ENCODE results near the gene TEAD2.
"Not testable (repeated sequence)": the region's sequence is repeated elsewhere in the genome, so short reads cannot be mapped to it uniquely, and the experiment has no call there.

Gene TEAD2

DNA sequence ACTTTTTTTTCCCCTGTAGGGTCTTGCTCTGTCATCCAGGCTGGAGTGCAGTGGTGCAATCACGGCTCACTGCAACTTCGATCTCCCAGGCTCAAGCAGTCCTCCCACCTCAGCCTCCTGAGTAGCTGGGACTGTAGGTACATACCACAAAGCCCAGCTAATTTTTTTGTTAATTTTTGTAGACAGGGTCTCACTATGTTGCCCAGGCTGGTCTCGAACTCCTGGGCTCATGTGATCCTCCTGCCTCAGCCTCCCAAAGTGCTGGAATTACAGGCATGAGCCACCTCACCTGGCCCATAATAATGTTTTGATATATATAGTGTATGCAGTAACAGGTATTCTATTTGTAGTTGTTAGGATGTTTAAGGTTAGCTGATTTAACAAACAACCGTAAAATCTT, 31.0 kb downstream of the TEAD2 start:
- H3K23ac ChIP-seq (ENCODE audit: low read depth, low read length, poor library complexity); H3K9ac ChIP-seq (ENCODE audit: low read depth, low read length, poor library complexity); H3K4me3 ChIP-seq (ENCODE audit: low read length in 2 of 2); H2AFZ ChIP-seq (ENCODE audit: low read length); H4K91ac ChIP-seq (ENCODE audit: low read depth, low read length, poor library complexity); H2BK15ac ChIP-seq (ENCODE audit: low read length); H3K18ac ChIP-seq (ENCODE audit: low read length); H2BK120ac ChIP-seq (ENCODE audit: low read depth, low read length); H3K9me3 ChIP-seq (replicated peaks in 1 of 2; ENCODE audit: control insufficient read depth in 2 of 2, insufficient read depth in 1 of 2, low read depth in 1 of 2, low read length in 2 of 2); H2BK12ac ChIP-seq (ENCODE audit: low read length); H3K79me1 ChIP-seq (ENCODE audit: low read depth, low read length); H3K14ac ChIP-seq (ENCODE audit: low read length); H3K4me2 ChIP-seq (ENCODE audit: insufficient read depth, low read length, poor library complexity, severe bottlenecking); H3K4ac ChIP-seq (ENCODE audit: low read length); DNase-seq (ENCODE audit: low spot score); H3K4me1 ChIP-seq (ENCODE audit: control insufficient read depth in 2 of 2, insufficient read depth in 1 of 2, low read depth in 1 of 2, low read length in 2 of 2); H3K27ac ChIP-seq (replicated peaks; ENCODE audit: low read length); H4K8ac ChIP-seq (ENCODE audit: low read depth, low read length); H2AK5ac ChIP-seq (ENCODE audit: low read depth, low read length); H3K27me3 ChIP-seq (ENCODE audit: control insufficient read depth in 3 of 3, insufficient read depth in 3 of 3, low read depth in 1 of 3, low read length in 3 of 3); H2BK5ac ChIP-seq (ENCODE audit: low read length): not testable (repeated sequence)
- no CpG with 5 or more reads among the region's 4 CpGs for WGBS, 2 donors (ENCODE audit: extremely low coverage in 2 of 2, insufficient read length in 2 of 2, insufficient replicate concordance in 1 of 2)
- peaks cover 21 to 84% of the 10 kb centered on the region in 2 donors for H3K36me3 ChIP-seq (replicated peaks in 1 of 2; ENCODE audit: control insufficient read depth in 2 of 2, insufficient read depth in 2 of 2, low read length in 2 of 2)

DNA sequence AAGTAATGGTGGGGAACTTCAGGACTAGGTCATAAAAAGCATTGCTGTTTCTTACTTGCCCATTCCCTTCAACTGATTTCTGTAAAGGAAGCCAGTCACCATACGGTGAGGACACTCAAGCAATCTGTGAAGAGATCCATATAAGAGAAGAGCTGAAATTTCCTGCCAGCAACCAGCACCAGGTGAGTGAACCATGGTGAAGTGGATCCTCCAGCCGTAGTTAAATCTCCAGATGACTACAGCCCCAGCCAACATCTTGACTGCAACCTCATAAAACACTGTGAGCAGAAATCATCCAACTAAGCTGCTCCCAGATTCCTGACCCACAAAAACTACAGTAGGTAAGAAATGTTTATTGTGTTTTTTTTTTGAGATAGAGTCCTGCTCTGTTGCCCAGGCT, 33.5 kb downstream of the TEAD2 start:
- Histone ChIP-seq H3K18ac (ENCODE audit: low read length) (no peak overlapping the region), H2AFZ (ENCODE audit: low read length) (no peak overlapping the region)

DNA sequence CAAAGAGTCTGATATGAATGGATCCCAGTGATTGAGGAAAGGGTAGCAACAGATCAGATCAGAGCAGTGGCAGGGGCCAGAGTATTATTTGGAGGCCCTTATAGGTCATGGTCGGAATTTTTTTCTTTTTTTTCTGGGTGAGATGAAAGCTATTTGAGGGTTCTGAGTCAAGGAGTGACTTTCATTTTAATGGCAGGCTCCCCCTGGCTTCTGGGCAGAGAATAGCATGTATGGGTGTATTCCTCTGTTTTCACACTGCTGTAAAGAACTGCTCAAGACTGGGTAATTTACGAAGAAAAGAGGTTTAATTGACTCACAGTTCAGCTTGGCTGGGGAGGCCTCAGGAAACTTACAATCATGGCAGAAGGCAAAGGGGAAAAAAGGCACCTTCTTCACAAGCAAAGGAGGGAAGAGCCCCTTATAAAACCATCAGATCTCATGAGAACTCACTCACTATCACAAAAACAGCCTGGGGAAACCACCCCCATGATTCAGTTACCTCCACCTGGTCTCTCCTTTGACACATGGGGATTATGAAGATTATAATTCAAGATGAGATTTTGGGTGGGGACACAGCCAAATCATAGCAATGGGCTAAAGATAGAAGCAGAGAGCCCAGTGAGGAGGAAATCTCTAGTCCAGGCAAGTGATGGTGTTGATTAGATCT, 34.2 kb downstream of the TEAD2 start:
- Histone ChIP-seq H3K36me3 (replicated peaks in 1 of 2; ENCODE audit: control insufficient read depth in 2 of 2, insufficient read depth in 2 of 2, low read length in 2 of 2) (peaks cover 19 to 85% of the 10 kb centered on the region in 2 donors), H3K18ac (ENCODE audit: low read length) (no peak overlapping the region), H3K27me3 (ENCODE audit: control insufficient read depth in 3 of 3, insufficient read depth in 3 of 3, low read depth in 1 of 3, low read length in 3 of 3) (peaks cover 0 to 2% (median 0%) of the 10 kb centered on the region in 3 experiments), H4K91ac (ENCODE audit: low read depth, low read length, poor library complexity) (no peak overlapping the region), H2BK12ac (ENCODE audit: low read length) (no peak overlapping the region), H3K4me2 (ENCODE audit: insufficient read depth, low read length, poor library complexity, severe bottlenecking) (no peak overlapping the region), H4K8ac (ENCODE audit: low read depth, low read length) (no peak overlapping the region), H3K9me3 (replicated peaks in 1 of 2; ENCODE audit: control insufficient read depth in 2 of 2, insufficient read depth in 1 of 2, low read depth in 1 of 2, low read length in 2 of 2) (peaks cover 8 to 13% of the 10 kb centered on the region in 2 donors), H3K4me1 (ENCODE audit: control insufficient read depth in 2 of 2, insufficient read depth in 1 of 2, low read depth in 1 of 2, low read length in 2 of 2) (no peaks in the 10 kb centered on the region), H3K4ac (ENCODE audit: low read length) (no peak overlapping the region), H3K79me1 (ENCODE audit: low read depth, low read length) (no peaks in the 10 kb centered on the region), H2BK120ac (ENCODE audit: low read depth, low read length) (no peak overlapping the region), H3K4me3 (ENCODE audit: low read length in 2 of 2) (no peak overlapping the region), H2AFZ (ENCODE audit: low read length) (no peak overlapping the region), H3K14ac (ENCODE audit: low read length) (no peak overlapping the region), H3K23ac (ENCODE audit: low read depth, low read length, poor library complexity) (no peak overlapping the region), H2BK15ac (ENCODE audit: low read length) (no peak overlapping the region), H2BK5ac (ENCODE audit: low read length) (no peak overlapping the region), H3K27ac (replicated peaks; ENCODE audit: low read length) (no peak overlapping the region), H2AK5ac (ENCODE audit: low read depth, low read length) (no peak overlapping the region), H3K9ac (ENCODE audit: low read depth, low read length, poor library complexity) (no peak overlapping the region)
- no peak for DNase-seq (ENCODE audit: low spot score)
- WGBS, 2 donors (ENCODE audit: extremely low coverage in 2 of 2, insufficient read length in 2 of 2, insufficient replicate concordance in 1 of 2): no CpG with 5 or more reads among the region's 2 CpGs

More for the DNA sequence above, 33.5 kb downstream of the TEAD2 start:
- Histone ChIP-seq H3K14ac (ENCODE audit: low read length) (no peak overlapping the region), H2BK5ac (ENCODE audit: low read length) (no peak overlapping the region), H4K91ac (ENCODE audit: low read depth, low read length, poor library complexity) (no peak overlapping the region), H3K4me1 (ENCODE audit: control insufficient read depth in 2 of 2, insufficient read depth in 1 of 2, low read depth in 1 of 2, low read length in 2 of 2) (no peaks in the 10 kb centered on the region), H3K9me3 (replicated peaks in 1 of 2; ENCODE audit: control insufficient read depth in 2 of 2, insufficient read depth in 1 of 2, low read depth in 1 of 2, low read length in 2 of 2) (peaks cover 6 to 8% of the 10 kb centered on the region in 2 donors), H3K23ac (ENCODE audit: low read depth, low read length, poor library complexity) (no peak overlapping the region), H3K4me3 (ENCODE audit: low read length in 2 of 2) (no peak overlapping the region), H3K4me2 (ENCODE audit: insufficient read depth, low read length, poor library complexity, severe bottlenecking) (no peak overlapping the region), H3K4ac (ENCODE audit: low read length) (no peak overlapping the region), H2BK12ac (ENCODE audit: low read length) (no peak overlapping the region), H3K36me3 (replicated peaks in 1 of 2; ENCODE audit: control insufficient read depth in 2 of 2, insufficient read depth in 2 of 2, low read length in 2 of 2) (peaks cover 19 to 84% of the 10 kb centered on the region in 2 donors), H2BK15ac (ENCODE audit: low read length) (no peak overlapping the region), H3K79me1 (ENCODE audit: low read depth, low read length) (no peaks in the 10 kb centered on the region), H3K27ac (replicated peaks; ENCODE audit: low read length) (no peak overlapping the region), H3K27me3 (ENCODE audit: control insufficient read depth in 3 of 3, insufficient read depth in 3 of 3, low read depth in 1 of 3, low read length in 3 of 3) (peaks cover 0 to 2% (median 0%) of the 10 kb centered on the region in 3 experiments), H3K9ac (ENCODE audit: low read depth, low read length, poor library complexity) (no peak overlapping the region), H2BK120ac (ENCODE audit: low read depth, low read length) (no peak overlapping the region), H2AK5ac (ENCODE audit: low read depth, low read length) (no peak overlapping the region), H4K8ac (ENCODE audit: low read depth, low read length) (no peak overlapping the region)
- DNase-seq (ENCODE audit: low spot score): no peak
- no CpG with 5 or more reads among the region's 2 CpGs for WGBS, 2 donors (ENCODE audit: extremely low coverage in 2 of 2, insufficient read length in 2 of 2, insufficient replicate concordance in 1 of 2)

DNA sequence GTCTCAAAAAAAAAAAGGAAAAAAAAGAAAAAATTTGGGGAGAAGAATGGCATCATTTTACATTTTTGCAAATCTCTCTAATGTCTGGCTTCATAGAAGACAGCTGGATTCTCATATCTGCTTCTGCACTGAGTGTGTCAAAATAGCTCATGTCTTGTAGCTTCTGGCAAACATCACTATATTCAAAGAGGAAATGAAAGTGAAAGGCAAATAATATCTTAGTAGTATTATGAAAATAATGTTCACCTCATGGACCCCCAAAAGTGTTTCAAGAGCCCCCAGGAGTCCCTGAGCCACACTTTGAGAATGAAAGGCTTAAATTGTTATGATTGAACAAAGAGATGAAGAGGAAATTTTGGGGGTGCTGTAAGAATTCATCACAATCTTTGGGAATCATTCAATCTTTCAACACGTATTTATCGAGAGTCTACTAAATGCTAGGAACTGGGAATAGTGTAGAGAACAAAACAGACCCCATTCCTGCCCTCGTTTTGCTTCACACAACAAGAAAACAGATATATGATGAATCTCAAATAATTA, 36.0 kb downstream of the TEAD2 start:
- peaks cover 18 to 92% of the 10 kb centered on the region in 2 donors for H3K36me3 ChIP-seq (replicated peaks in 1 of 2; ENCODE audit: control insufficient read depth in 2 of 2, insufficient read depth in 2 of 2, low read length in 2 of 2)
- no peak overlapping the region for H3K4ac ChIP-seq (ENCODE audit: low read length)
- H3K14ac ChIP-seq (ENCODE audit: low read length): no peak overlapping the region
- H3K4me3 ChIP-seq (ENCODE audit: low read length in 2 of 2): no peak overlapping the region
- H3K27me3 ChIP-seq (ENCODE audit: control insufficient read depth in 3 of 3, insufficient read depth in 3 of 3, low read depth in 1 of 3, low read length in 3 of 3): peaks cover 0 to 2% (median 0%) of the 10 kb centered on the region in 3 experiments
- no peak overlapping the region for H4K8ac ChIP-seq (ENCODE audit: low read depth, low read length)
- H4K91ac ChIP-seq (ENCODE audit: low read depth, low read length, poor library complexity): no peak overlapping the region
- DNase-seq (ENCODE audit: low spot score): no peak
- no peak overlapping the region for H3K18ac ChIP-seq (ENCODE audit: low read length)
- H3K79me1 ChIP-seq (ENCODE audit: low read depth, low read length): no peaks in the 10 kb centered on the region
- H3K27ac ChIP-seq (replicated peaks; ENCODE audit: low read length): no peak overlapping the region
- no peak overlapping the region for H3K4me2 ChIP-seq (ENCODE audit: insufficient read depth, low read length, poor library complexity, severe bottlenecking)
- peaks cover 10 to 25% of the 10 kb centered on the region in 2 donors for H3K9me3 ChIP-seq (replicated peaks in 1 of 2; ENCODE audit: control insufficient read depth in 2 of 2, insufficient read depth in 1 of 2, low read depth in 1 of 2, low read length in 2 of 2)
- H2BK12ac ChIP-seq (ENCODE audit: low read length): no peak overlapping the region
- no peak overlapping the region for H2AFZ ChIP-seq (ENCODE audit: low read length)
- H2BK15ac ChIP-seq (ENCODE audit: low read length): no peak overlapping the region
- no peak overlapping the region for H3K23ac ChIP-seq (ENCODE audit: low read depth, low read length, poor library complexity)
- no peak overlapping the region for H2BK5ac ChIP-seq (ENCODE audit: low read length)
- WGBS, 2 donors (ENCODE audit: extremely low coverage in 2 of 2, insufficient read length in 2 of 2, insufficient replicate concordance in 1 of 2): no CpG with 5 or more reads among the region's 3 CpGs
- no peaks in the 10 kb centered on the region for H3K4me1 ChIP-seq (ENCODE audit: control insufficient read depth in 2 of 2, insufficient read depth in 1 of 2, low read depth in 1 of 2, low read length in 2 of 2)
- H2AK5ac ChIP-seq (ENCODE audit: low read depth, low read length): no peak overlapping the region
- no peak overlapping the region for H3K9ac ChIP-seq (ENCODE audit: low read depth, low read length, poor library complexity)
- no peak overlapping the region for H2BK120ac ChIP-seq (ENCODE audit: low read depth, low read length)

All from neuronal stem cell (in vitro differentiated cells).